Activated T-helper 1 cell treated with anti-CD3 and anti-CD28 coated beads, Interleukin-12 subunit alpha, Interleukin-12 subunit beta, Interleukin-2, Interleukin-4 antibody, amounts not matched to agents 30 ng/mL and 10 ng/mL and 1 ng/mL, durations not matched to agents 14 hours and 24 hours and 36 hours (primary cell): Measurements from ENCODE around the gene TBC1D2B. TPM values are rescaled to one million over a fixed set of nuclear protein-coding genes. Genes with fewer than 3 reads are reported as not detected.
"Not testable (repeated sequence)": the region's sequence is repeated elsewhere in the genome, so short reads cannot be mapped to it uniquely, and the experiment has no call there.

Experiments used
- DNase-seq: peaks from one replicate; pipeline ENCODE4 v3.0.0; 2021; ENCODE audit warnings: low spot score
- H3K27ac Mint-ChIP-seq: one replicate; pipeline ENCODE4 v1.8.0; 2021; ENCODE audit warnings: mild to moderate bottlenecking, mixed read lengths
- H3K27me3 Mint-ChIP-seq: one replicate; pipeline ENCODE4 v1.8.0; 2022; ENCODE audit warnings: mild to moderate bottlenecking, moderate library complexity, mixed read lengths; ENCODE audit not compliant: insufficient read depth
- H3K36me3 Mint-ChIP-seq: one replicate; pipeline ENCODE4 v1.8.0; 2021; ENCODE audit warnings: low read depth, mixed read lengths
- H3K4me1 Mint-ChIP-seq: one replicate; pipeline ENCODE4 v1.8.0; 2021; ENCODE audit warnings: low read depth, mixed read lengths
- H3K4me3 Mint-ChIP-seq: one replicate; pipeline ENCODE4 v1.8.0; 2021; ENCODE audit warnings: mild to moderate bottlenecking, moderate library complexity, mixed read lengths
- H3K9me3 Mint-ChIP-seq: one replicate; pipeline ENCODE4 v1.8.0; 2021; ENCODE audit warnings: mixed read lengths
- intact Hi-C: fragments of 100-400 bp; cut with micrococcal nuclease; formaldehyde crosslinking; loops from one replicate; pipeline ENCODE4 v1.15.1; 2024
- total RNA-seq: library from RNA; stranded (reverse); gene quantifications from 2 replicates; pipeline ENCODE4 v1.2.3, GENCODE V29; 2022

Gene TBC1D2B
- total RNA-seq, 1 donor from 2014 or later: 60.8 TPM

DNA sequence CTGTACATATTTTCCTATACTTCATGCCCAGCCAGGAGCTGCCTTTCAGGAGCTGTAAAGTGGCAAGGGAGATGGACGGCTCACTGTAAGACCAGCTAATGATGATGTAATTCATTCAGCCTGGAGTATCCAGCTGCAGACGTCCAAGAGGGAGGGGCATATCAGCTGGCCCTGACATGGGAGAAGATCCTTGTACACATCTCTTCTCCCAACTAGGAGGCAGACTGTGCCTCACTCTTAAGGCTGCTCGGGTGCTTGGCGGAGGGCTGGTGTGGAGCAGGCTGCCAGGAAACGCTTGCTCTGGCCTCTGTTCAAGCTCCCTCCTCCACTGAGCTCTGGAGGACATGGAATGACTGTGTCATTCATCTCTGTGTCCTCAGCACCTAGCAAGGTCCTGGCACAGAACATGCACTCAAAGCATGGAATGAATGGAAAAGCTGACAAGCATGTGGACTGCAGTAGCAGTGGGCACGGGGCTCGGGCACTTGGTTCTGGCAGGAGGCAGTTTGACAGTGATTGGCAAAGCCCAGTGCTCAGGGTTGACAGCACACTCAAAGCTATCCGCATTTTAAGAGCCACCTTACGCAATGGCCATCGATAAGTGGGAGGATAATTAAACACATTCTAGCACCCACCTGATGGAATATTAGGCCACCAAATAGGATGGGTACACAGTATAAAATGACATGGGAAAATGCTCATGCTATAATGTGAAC is 72.4 kb downstream of the TBC1D2B start:
- intact Hi-C loops: loop anchor here (5.0 kb wide), 1 partner anchor 38 kb away; no protein-coding TSS in a partner anchor
- no peak overlapping the region for H3K4me3 Mint-ChIP-seq
- peaks cover 35% of the 10 kb centered on the region for H3K4me1 Mint-ChIP-seq
- H3K9me3 Mint-ChIP-seq: no peaks in the 10 kb centered on the region
- H3K27me3 Mint-ChIP-seq: no peaks in the 10 kb centered on the region
- peaks cover 36% of the 10 kb centered on the region for H3K36me3 Mint-ChIP-seq
- no peak for DNase-seq
- H3K27ac Mint-ChIP-seq: no peak overlapping the region

DNA sequence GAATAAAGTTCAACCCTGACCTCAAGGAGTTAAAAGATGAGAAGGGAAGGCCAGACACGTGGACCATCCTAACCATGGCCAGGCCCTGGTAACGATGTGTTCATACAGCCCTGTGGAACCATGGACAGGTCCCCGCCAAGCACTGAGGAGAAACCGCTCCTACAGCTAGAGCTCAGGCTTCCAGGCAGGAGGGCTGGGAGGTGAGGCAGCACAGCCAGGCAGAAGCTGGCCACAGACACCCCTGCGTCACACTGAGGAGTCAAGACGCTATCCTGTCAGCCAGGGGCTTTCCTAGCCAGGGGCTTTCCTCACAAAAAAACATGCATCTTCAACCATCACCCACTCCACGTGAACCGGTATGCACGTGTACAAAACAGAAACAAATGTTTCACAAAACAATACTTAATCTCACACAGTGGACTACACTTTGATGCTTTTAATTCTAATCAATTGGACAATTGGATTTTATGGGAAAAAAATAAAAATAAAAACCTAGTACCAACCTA is 73.2 kb downstream of the TBC1D2B start:
- Mint-ChIP-seq H3K27me3 (no peaks in the 10 kb centered on the region), H3K36me3 (peaks cover 36% of the 10 kb centered on the region), H3K4me1 (peaks cover 36% of the 10 kb centered on the region), H3K4me3 (no peak overlapping the region), H3K27ac (no peak overlapping the region), H3K9me3 (no peaks in the 10 kb centered on the region)
- DNase-seq: no peak
- intact Hi-C loops: loop anchor here (5.0 kb wide), 1 partner anchor 37 kb away; no protein-coding TSS in a partner anchor

DNA sequence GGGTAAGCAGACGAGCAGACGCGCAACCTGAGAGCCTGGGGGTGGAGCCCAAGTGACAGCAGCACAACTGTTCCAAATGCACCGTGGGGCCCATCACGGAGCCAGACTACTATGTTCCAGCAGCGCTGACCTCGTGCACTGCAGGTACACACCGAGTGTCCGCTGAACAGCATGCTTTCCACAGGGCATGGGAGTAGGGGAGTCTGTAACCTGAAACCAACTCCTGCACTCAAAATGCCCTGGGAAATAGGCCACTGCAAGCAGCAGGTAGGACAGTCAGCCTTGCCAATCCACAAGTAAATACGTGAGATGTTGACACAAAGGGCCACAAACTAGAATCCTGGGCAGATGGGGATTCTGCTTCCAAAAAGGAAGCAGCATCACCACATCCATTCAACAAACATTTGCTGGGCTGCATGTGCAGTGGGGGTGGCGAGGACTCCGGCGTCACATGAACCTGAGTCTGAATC is 73.9 kb downstream of the TBC1D2B start:
- Mint-ChIP-seq H3K9me3 (no peaks in the 10 kb centered on the region), H3K27me3 (no peaks in the 10 kb centered on the region)
- intact Hi-C loops: loop anchor here (5.0 kb wide), 1 partner anchor 36 kb away; no protein-coding TSS in a partner anchor

DNA sequence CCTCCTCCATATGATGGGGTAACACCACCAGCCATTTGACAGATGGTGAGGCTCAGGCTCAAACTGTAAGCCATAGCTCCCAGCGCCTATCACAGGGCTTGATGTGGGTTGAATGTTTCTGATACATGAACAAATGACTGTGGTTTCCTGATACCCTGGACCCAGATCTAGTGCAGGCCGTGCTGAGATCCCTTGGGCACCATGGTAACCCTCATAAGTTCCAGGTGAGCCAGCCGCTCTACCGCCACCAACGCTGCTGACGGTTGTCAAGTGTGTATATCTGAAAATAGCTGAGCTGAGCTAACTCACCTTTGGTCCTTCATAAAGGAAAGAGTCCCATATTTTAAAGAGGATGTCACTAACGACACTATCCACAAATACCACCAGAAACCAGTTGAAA is 74.5 kb downstream of the TBC1D2B start:
- Mint-ChIP-seq H3K27ac (peak overlapping the region; percentile 11), H3K36me3 (peaks cover 38% of the 10 kb centered on the region), H3K9me3 (no peaks in the 10 kb centered on the region), H3K4me1 (peaks cover 36% of the 10 kb centered on the region), H3K4me3 (no peak overlapping the region), H3K27me3 (no peaks in the 10 kb centered on the region)
- intact Hi-C loops: loop anchor here (5.0 kb wide), 1 partner anchor 36 kb away; no protein-coding TSS in a partner anchor
- no peak for DNase-seq

More for the DNA sequence above, 73.9 kb downstream of the TBC1D2B start:
- peaks cover 36% of the 10 kb centered on the region for H3K36me3 Mint-ChIP-seq
- no peak overlapping the region for H3K4me3 Mint-ChIP-seq
- peaks cover 36% of the 10 kb centered on the region for H3K4me1 Mint-ChIP-seq
- no peak overlapping the region for H3K27ac Mint-ChIP-seq
- DNase-seq: no peak

DNA sequence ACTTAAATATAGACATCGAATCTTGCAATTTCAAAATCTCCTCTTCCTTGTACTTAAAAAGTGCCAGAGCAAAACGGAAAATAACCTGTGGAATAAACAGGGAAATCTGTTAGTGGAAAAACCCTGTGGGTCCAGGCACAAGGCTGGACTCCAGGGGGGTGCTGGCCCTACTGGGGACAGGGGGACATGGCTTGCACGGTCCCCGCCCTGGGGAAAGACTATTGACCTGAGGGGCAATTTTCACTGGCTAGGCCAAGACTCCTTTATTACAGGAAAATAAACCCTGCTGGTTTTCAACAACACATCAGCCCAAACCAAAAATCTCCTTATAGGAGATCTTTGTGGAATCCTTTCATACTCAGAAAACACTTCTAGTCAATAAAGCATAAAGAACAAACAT is 75.9 kb downstream of the TBC1D2B start:
- peak overlapping the region; percentile 14 for H3K27ac Mint-ChIP-seq
- no peak overlapping the region for H3K4me3 Mint-ChIP-seq
- DNase-seq: no peak
- peaks cover 28% of the 10 kb centered on the region for H3K4me1 Mint-ChIP-seq
- H3K9me3 Mint-ChIP-seq: no peaks in the 10 kb centered on the region
- intact Hi-C loops: loop anchor here (5.0 kb wide), 1 partner anchor 34 kb away; no protein-coding TSS in a partner anchor
- peaks cover 29% of the 10 kb centered on the region for H3K36me3 Mint-ChIP-seq
- no peaks in the 10 kb centered on the region for H3K27me3 Mint-ChIP-seq

DNA sequence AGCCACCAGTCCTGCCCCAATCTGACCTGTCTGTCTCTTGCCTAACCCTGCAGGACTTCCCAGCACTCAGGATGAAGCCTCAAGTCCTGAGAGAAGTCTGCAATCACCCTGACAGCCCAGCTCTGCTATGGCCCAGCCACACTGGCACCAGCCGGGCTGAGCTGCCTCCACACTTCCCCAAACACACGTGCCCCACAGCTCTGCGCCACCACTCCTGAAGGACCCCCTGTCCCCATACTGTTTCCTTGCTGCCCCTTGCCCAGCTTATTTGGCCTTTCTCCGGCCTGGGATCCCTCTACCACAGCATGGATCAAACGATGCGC is 76.6 kb downstream of the TBC1D2B start:
- DNase-seq: no peak
- Mint-ChIP-seq H3K4me3 (no peak overlapping the region), H3K27ac (peak overlapping the region; percentile 18), H3K9me3 (no peaks in the 10 kb centered on the region), H3K36me3 (peaks cover 25% of the 10 kb centered on the region), H3K27me3 (no peaks in the 10 kb centered on the region), H3K4me1 (peaks cover 22% of the 10 kb centered on the region)
- intact Hi-C loops: loop anchor here (1.0 to 5.0 kb wide), 2 partner anchors 34 to 107 kb away; no protein-coding TSS in a partner anchor

DNA sequence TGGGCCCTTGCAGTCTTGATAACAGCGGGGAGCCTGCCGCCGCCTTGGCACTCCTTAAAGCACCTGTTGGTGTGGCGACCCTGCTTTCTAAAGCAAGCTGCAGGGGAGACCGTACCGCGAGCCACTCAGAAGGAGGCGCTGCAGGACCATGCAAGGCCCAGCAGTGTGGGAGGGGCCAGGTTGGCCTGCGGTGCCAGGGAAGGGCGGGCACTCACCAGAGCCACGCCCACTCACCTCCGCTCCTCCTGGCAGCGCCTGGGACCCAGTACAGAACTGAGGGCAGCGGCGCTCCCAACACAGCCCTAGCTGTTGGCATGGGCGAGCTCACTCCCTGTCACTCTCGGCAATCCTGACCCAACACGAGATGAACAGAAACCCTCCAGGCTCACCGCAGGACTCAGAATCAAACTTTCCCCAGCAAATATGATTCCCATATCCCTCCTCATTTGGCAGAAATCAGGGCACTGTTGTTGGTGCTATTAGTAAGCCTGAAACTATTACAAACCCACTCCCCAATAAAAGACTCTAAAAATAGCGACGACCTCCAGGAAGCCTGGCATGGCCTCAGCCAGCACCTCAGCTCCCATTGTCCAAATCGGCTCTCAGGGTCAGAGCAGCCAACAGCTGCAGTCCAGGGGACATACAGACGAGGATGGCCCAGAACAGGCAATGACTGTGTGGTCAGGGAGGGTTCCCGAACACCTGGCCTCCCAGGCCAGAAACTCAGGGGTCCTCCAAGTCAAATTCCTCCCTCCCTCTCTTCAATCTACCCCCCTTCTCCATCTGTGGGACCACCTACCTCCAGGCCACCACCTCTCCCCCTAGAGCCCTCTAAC is 77.2 kb downstream of the TBC1D2B start:
- peaks cover 25% of the 10 kb centered on the region for H3K36me3 Mint-ChIP-seq
- H3K4me3 Mint-ChIP-seq: no peak overlapping the region
- H3K9me3 Mint-ChIP-seq: no peaks in the 10 kb centered on the region
- H3K27me3 Mint-ChIP-seq: no peaks in the 10 kb centered on the region
- H3K4me1 Mint-ChIP-seq: peaks cover 16% of the 10 kb centered on the region
- DNase-seq: peak; percentile 58
- intact Hi-C loops: loop anchor here (1.0 to 5.0 kb wide), 2 partner anchors 33 to 108 kb away; no protein-coding TSS in a partner anchor
- peak overlapping the region; percentile 18 for H3K27ac Mint-ChIP-seq

DNA sequence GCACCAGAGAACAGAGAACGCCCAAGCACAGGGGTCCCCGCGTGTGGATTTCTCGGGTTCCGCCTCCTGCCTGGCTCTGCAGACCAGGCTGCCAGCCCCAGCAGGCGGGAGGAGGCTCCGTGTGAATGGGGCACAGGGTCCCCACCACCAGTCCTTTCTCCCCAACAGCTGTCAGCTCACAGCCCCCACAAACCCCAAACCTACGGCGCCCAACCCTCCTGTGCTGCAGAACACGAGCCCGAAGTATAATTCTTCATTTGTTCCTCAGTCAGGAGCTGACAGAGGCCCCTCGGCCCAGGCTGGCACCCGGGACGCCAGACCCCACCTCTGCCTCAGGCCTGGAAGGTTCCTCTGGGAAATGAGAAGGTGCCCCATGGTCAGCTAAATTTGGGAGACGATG is 78.0 kb downstream of the TBC1D2B start:
- H3K36me3 Mint-ChIP-seq: peaks cover 25% of the 10 kb centered on the region
- H3K27me3 Mint-ChIP-seq: no peaks in the 10 kb centered on the region
- no peak overlapping the region for H3K27ac Mint-ChIP-seq
- peaks cover 10% of the 10 kb centered on the region for H3K4me1 Mint-ChIP-seq
- H3K4me3 Mint-ChIP-seq: no peak overlapping the region
- no peak for DNase-seq
- no peaks in the 10 kb centered on the region for H3K9me3 Mint-ChIP-seq
- intact Hi-C loops: no loop called here

DNA sequence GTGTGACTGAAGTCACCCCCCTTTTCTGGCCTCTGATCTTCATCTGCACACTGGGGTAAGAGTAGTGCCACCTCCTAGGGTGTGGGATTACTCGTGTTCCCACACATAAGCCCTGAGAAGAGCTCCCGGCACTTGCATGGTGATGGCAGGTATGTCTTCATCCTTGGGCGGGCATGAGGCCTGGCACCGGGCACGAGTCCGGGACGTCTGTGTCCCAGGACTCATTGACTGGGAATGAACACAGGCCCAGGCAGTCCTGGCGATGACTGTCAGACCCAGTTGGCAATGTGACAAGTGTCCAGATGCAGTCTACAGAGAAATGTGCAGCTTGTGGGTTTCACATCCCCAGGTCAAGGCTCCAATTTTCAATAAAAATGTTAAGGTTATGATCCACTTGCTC is 78.9 kb downstream of the TBC1D2B start:
- Mint-ChIP-seq H3K27me3 (no peaks in the 10 kb centered on the region), H3K9me3 (no peaks in the 10 kb centered on the region), H3K27ac (no peak overlapping the region), H3K36me3 (peaks cover 21% of the 10 kb centered on the region), H3K4me1 (peaks cover 10% of the 10 kb centered on the region), H3K4me3 (no peak overlapping the region)
- DNase-seq: no peak
- intact Hi-C loops: no loop called here

DNA sequence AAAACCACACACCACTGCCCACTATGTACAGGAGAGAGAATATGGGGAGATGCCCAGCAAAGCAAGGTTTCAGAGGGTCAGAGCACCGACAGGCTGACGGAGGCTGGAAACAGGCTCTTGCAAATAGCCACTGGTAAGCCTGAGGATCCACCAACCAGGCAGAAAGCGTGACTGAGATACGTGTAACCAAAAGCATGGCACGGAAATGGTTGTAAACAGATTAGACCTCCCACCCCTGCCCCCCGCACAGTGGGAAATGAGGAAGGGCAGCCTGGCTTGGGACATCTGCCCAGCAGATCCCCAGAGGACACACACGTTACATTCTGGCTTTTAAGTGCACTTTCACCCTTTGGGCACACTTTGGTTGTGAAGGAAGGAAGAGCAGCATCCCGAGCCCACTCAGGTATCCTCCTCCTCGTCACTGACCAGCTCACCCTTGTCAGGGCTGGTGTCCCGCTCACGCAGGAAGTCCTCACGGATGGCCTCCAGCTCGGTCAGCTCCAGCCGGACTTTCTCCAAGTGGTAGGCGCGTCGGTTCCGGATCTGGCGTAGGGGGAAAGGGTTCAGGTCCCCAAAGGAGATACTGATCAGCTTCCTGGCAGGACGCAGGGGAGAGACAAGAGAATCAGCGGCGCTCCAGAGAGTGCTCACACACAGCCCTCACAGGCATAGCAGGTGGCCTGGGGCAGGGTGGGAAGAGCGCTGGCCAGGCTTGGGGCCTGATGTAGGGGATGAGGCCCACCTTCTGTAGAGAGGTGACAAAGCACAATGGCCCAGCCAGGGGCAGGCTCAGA is 79.6 kb downstream of the TBC1D2B start:
- H3K9me3 Mint-ChIP-seq, H3K27ac Mint-ChIP-seq, DNase-seq, H3K4me3 Mint-ChIP-seq, H3K4me1 Mint-ChIP-seq, intact Hi-C loops, H3K27me3 Mint-ChIP-seq: not testable (repeated sequence)
- H3K36me3 Mint-ChIP-seq: peaks cover 20% of the 10 kb centered on the region

DNA sequence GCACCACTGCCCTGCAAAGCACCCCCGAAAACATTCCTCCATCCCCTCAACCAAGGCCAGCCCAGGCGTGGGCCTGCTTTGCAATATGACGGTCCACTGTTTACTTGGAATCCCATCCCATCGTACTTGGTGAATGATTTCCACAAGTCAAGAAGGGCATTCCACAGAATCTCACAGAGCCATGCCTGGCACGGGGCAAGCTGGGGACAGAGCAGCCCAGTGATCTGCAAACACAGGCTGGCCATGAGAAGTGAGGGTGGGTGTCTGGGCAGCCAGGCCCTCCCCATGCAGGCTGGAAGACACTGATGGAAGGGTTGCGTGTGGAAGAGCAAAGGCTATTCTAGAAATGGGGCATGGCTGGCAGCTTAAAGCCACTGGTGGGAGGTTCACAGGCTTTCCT is 80.3 kb downstream of the TBC1D2B start:
- H3K4me3 Mint-ChIP-seq, DNase-seq, H3K9me3 Mint-ChIP-seq, intact Hi-C loops, H3K27ac Mint-ChIP-seq, H3K4me1 Mint-ChIP-seq, H3K27me3 Mint-ChIP-seq: not testable (repeated sequence)
- H3K36me3 Mint-ChIP-seq: peaks cover 17% of the 10 kb centered on the region

DNA sequence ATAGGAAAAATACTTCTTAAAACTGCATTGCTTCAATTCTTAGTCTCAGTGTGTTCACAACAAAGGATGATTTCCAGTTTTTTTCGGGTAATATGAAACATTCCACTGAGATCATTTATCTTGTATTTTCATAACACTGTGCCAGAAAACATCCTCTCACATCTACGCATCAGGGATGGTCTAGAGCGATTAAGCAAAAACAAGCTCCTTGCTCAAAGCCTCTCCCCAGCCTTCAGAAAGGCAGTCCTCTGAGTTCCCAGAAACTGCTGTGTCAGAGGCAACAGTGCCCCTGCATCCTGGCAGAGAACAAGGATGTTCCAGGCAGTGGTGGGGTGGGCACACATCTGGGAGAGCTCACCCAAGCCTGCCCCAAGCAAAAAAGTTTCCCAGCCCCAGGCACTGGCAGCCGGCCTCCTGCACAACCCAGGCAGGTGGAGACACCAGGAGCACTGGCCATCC is 80.8 kb downstream of the TBC1D2B start:
- H3K4me3 Mint-ChIP-seq, DNase-seq, H3K9me3 Mint-ChIP-seq, intact Hi-C loops, H3K4me1 Mint-ChIP-seq, H3K27ac Mint-ChIP-seq, H3K27me3 Mint-ChIP-seq: not testable (repeated sequence)
- H3K36me3 Mint-ChIP-seq: peaks cover 17% of the 10 kb centered on the region
